HepG2 (cell line): ENCODE data around the gene CTDSP1.

Experiments used
- CTCF ChIP-seq: sonication (generic); formaldehyde crosslinking; IDR thresholded peaks from 2 replicates; pipeline ENCODE4 v1.5.0; 2020; ENCODE audit warnings: mild to moderate bottlenecking, missing genetic modification reagents, moderate library complexity
- ELK4 ChIP-seq: sonication (generic); formaldehyde crosslinking; IDR thresholded peaks from 2 replicates; pipeline ENCODE4 v1.9.0; 2021; ENCODE audit warnings: missing genetic modification reagents, borderline replicate concordance
- EZH2 ChIP-seq: conservative IDR thresholded peaks from 2 replicates; pipeline ENCODE4 v1.6.1; 2012; ENCODE audit warnings: mild to moderate bottlenecking, low read depth, low read length, moderate library complexity
- FOSL2 ChIP-seq: sonication (generic); formaldehyde crosslinking; IDR thresholded peaks from 2 replicates; pipeline ENCODE4 v1.4.0; 2020; ENCODE audit warnings: missing genetic modification reagents
- FOXA1 ChIP-seq, 2 experiments: fragments of 450-650 bp in 1 of 2; sonication (generic) in 1 of 2; formaldehyde crosslinking in 1 of 2; IDR thresholded peaks; 2 replicates each; pipeline versions ENCODE4 v1.4.0 to v1.6.1; 2016 to 2020; ENCODE audit warnings: missing genetic modification reagents in 1 of 2
- MTF1 ChIP-seq: sonication (generic); formaldehyde crosslinking; IDR thresholded peaks from 2 replicates; pipeline ENCODE4 v1.5.0; 2020; ENCODE audit warnings: missing genetic modification reagents
- PRMT3 ChIP-seq: sonication (generic); formaldehyde crosslinking; IDR thresholded peaks from 2 replicates; pipeline ENCODE4 v1.8.1; 2022; ENCODE audit warnings: low read depth, mild to moderate bottlenecking, moderate library complexity, missing genetic modification reagents, borderline replicate concordance
- RORA ChIP-seq: sonication (generic); formaldehyde crosslinking; IDR thresholded peaks from 2 replicates; pipeline ENCODE4 v1.5.0; 2020; ENCODE audit warnings: mild to moderate bottlenecking, missing genetic modification reagents, moderate library complexity
- SRY ChIP-seq: sonication (generic); formaldehyde crosslinking; IDR thresholded peaks from 2 replicates; pipeline ENCODE4 v1.8.0; 2022; ENCODE audit warnings: mild to moderate bottlenecking, missing genetic modification reagents
- TSC22D2 ChIP-seq: sonication (generic); formaldehyde crosslinking; IDR thresholded peaks from 2 replicates; pipeline ENCODE4 v1.5.1; 2020; ENCODE audit warnings: missing genetic modification reagents, mild to moderate bottlenecking, borderline replicate concordance
- ZBTB10 ChIP-seq: sonication (generic); formaldehyde crosslinking; IDR thresholded peaks from 2 replicates; pipeline ENCODE4 v1.4.0; 2020; ENCODE audit warnings: missing genetic modification reagents, borderline replicate concordance
- ZNF407 ChIP-seq: sonication (generic); formaldehyde crosslinking; IDR thresholded peaks from one replicate; pipeline ENCODE4 v1.5.1; 2020; ENCODE audit warnings: mild to moderate bottlenecking, missing genetic modification reagents; ENCODE audit errors: not compliant biosample characterization
- ZNF552 ChIP-seq: sonication (generic); formaldehyde crosslinking; IDR thresholded peaks from 2 replicates; pipeline ENCODE4 v1.9.0; 2022; ENCODE audit warnings: missing genetic modification reagents, mild to moderate bottlenecking, borderline replicate concordance

GRCh38 chr2:218392891-218393462 lies 6.7 kb upstream of the CTDSP1 start:
- TF ChIP-seq EZH2 = no peak
- no peak for TF ChIP-seq ZNF552
- TF ChIP-seq PRMT3 (CRISPR knock-in tag) = no peak
- TF ChIP-seq TSC22D2 (CRISPR knock-in tag) = no peak
- TF ChIP-seq ZBTB10 (CRISPR knock-in tag) = no peak
- no peak for TF ChIP-seq CTCF (CRISPR knock-in tag)
- TF ChIP-seq FOXA1 (IDR thresholded peaks at IDR 0.05) = no peak
- TF ChIP-seq FOXA1 (CRISPR knock-in tag; IDR thresholded peaks at IDR 0.05) = no peak
- no peak for TF ChIP-seq ZNF407 (CRISPR knock-in tag)
- no peak for TF ChIP-seq SRY
- no peak for TF ChIP-seq FOSL2 (CRISPR knock-in tag)
- TF ChIP-seq RORA (CRISPR knock-in tag) = no peak
- TF ChIP-seq ELK4 (CRISPR knock-in tag) = no peak
- no peak for TF ChIP-seq MTF1
